Activated T-cell treated with anti-CD3 and anti-CD28 coated beads for 4 hours (primary cell): Measurements from ENCODE around the gene SARNP.
A peak's percentile ranks its signal among the peaks of the same experiment; 100 is the strongest.

Source experiments
- DNase-seq: peaks from one replicate; pipeline ENCODE4 v3.0.0-alpha.2; 2020

SARNP gene

DNA sequence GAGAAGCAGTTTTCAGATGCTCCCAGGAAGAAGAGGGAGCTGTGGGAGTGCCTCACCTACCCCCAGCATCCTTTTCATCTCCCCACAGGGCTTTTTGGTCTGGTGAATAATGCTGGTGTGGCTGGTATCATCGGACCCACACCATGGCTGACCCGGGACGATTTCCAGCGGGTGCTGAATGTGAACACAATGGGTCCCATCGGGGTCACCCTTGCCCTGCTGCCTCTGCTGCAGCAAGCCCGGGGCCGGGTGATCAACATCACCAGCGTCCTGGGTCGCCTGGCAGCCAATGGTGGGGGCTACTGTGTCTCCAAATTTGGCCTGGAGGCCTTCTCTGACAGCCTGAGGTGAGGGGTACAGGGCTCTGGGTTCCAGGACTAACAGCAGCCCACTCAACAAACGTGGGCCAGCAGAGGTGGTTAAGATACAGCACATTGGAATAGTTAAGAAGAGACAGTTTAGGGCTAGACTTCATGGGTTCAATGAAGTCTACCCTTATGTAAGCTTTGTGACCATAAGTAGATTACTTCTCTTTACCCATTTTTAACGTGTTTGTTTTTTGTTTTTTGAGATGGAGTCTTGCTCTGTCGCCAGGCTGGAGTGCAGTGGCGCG is 95.8 kb downstream of the SARNP start:
- no peak for DNase-seq

DNA sequence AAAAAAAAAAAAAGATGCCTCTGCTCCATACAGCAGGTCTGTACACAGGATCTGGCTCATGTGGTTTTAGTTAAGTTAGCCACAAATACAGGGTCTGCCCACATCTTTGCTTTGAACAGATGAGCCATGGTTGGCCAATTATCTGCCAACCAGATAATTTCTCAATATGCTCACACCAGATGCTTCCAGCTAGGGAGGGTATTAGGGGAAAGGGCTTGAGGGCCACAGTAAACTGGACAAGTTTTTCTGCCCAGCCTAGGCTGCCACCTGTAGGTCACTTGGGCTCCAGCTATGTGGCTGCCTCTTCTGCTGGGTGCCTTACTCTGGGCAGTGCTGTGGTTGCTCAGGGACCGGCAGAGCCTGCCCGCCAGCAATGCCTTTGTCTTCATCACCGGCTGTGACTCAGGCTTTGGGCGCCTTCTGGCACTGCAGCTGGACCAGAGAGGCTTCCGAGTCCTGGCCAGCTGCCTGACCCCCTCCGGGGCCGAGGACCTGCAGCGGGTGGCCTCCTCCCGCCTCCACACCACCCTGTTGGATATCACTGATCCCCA is 96.6 kb downstream of the SARNP start:
- DNase-seq, result no peak

DNA sequence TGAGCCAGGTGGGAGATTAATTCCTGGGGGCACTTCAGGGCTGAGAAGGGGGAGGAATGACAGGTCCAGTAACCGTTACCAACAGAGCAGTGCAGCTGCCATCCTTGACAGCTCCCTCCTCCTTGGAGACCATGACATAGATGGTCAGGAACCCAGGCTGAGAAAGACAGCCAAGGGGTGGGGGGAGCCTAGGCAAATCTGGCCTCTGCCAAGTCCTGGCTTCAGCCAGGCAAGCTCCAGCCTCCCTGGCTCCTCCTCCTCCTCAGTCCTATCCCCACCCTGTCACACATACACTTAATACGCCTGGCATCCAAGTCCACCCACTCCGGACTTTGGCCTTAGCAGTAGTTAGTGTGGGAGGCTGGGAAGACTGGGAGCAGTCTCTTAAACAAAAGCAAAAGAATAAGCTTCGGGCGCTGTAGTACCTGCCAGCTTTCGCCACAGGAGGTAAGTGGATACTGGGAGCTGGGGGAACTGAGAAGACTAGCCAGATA is 97.4 kb downstream of the SARNP start, which contains the start of gene RDH5:
Gene RDH5 (plus strand): TSS at position 323 of the 494 bp plus-strand sequence. CDS start 792 bp downstream, outside the sequence.
- no peak for DNase-seq

DNA sequence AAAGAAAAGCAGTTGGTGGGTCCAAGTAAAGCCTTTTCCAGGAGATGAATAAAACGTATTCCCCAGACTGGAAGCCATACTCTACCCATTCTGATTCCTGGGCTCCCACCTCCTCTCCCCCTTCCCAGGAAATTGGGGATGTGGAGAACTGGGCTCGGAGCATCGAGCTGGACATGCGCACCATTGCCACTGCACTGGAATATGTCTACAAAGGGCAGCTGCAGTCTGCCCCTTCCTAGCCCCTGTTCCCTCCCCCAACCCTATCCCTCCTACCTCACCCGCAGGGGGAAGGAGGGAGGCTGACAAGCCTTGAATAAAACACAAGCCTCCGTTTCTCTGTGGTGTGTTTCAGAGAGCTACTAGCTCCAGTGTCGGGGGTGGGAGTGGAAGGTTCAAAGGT is 98.2 kb downstream of the SARNP start:
- DNase-seq, result no peak

DNA sequence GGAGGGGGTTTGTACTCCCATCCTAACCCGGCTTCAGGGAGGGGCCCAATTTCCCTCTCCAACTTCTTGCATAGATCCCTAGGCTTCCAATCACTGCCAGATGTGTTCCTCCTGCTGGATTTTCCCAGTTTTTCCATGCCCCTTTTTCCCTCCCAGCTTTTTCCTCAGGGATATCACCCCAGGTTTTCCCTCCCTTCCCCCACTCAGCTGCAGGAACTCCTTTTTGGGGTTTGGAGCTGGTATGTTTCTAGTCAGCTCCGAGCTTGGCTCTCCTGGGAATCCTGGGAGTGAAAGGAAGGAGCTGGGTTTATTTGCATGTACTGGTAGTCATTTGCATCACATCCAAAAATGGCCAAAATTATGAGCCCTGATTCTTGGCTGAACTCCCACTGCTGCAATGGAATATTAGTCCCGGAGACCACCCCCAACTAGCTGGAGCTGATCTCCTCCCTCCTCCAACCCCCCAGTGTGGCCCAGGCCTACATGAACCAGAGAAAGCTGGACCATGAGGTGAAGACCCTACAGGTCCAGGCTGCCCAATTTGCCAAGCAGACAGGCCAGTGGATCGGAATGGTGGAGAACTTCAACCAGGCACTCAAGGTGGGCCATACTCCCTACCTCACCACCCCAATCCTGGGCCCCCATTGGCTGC is 98.8 kb downstream of the SARNP start:
- no peak for DNase-seq

DNA sequence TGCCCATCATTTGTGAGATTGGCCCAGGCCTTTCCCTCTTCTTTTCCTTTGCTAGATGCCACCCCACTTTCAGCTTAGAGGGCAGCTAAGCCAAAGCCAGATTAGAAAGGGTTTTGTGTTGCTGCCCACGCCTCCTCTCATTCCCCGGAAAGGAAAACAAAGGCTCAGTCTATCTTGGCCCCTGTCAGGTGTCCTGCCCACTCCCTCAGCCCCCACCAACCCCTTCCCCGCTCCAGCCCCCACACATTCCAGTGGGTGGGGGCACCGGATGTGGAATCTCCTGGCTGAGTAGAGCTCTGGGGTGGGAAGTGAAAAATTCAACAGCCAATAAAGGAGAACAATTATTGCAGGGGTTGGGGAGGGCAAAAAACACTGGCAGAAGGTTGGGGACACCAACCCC is 99.5 kb downstream of the SARNP start:
- no peak for DNase-seq

DNA sequence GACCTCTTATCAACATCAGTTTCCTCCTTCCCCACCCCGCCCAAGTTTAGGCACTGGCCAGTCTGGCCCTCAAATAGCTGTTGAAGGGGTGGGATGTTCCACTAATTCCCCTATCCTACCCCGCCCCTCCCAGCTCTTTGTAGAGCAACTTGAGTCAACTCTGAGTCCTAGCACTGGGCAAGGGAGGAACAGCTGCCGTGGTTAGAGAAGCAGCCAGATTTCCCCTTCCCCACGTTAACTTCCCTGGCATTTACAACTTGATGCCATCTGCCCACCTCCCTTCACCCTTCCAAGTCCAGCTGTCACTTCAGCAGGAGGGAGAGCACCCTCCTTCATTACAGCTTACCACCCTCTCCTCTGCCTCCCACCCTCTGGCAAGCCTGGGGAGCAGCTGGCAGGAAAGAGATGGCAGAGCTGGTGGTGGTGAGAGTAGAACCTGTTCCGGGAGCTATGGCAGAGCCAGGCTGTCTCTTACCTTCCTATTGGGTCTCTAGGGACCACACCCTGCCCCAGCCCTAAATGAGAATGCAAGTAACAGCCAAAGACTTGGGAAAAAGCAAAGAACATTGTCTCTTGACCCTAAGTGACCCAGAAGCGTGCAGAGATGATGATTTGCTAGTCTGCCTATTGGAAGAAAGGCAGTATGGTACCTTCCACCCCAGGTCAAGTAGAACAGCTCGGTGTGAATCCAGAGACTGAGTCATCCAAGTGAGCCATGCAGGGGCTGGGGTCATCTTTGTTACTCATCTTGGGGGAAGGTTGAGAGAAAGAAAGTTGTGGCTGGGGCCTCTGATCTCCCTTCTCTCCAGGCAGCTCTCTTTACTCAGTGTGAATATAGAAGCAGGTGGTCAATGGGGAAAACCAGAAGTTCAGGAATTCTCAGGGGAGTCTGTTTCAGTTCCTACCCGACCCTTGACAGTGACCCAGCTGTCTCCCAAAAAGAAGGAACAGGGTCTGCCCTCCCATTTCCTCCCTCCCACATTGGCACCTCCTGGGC is 100.2 kb downstream of the SARNP start:
- no peak for DNase-seq

DNA sequence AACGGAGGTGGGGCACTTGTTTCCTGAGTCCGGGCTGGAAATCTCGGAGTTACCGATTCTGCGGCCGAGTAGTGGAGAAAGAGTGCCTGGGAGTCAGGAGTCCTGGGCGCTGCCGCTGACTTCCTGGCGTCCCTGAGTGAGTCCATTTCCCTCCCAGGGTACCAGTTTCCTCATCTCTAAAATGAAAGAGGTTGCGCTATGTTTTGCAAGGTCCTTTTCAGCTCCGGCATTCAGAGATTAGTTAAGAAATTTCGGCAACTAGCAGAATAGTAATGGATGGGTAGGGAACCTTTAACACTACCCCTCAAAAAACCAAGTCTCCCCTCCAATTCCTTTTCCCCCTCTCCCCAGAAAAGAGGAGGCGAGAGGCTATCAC is 101.0 kb downstream of the SARNP start:
- DNase-seq, result no peak

DNA sequence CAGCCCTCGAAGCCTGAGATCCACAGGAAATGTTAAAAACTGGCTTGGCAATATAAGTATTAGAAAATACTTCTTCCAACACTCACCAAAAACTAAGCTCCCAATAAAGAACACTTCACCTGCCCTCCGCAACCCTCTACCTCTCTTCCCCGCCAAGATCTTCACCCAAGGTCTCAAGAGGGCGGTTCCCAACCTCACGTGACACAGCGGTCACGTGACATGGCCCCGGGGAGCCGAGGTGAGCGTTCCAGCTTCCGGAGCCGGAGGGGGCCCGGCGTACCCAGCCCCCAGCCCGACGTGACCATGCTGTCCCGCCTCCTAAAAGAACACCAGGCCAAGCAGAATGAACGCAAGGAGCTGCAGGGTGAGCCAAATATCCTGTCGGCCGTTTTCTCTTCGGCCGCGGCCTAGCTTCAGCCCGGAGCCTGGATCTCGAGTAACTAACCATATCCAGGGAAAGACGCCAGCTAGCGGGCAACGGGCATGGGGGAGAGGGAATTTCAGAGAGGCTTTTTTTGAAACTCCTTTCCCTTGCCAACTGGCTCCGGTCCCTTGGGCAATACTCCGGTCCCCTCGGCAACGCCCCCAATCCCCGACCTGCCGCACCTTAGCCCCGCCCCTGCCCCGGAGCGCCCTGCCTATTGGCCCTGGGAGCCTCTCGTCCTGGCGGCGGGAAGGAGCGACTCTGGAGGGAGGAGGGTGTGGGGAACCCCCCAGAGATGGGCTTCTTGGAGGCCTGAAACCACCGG is 101.5 kb downstream of the SARNP start, which contains the start of gene BLOC1S1:
Gene BLOC1S1 (plus strand): TSS at position 214 of the 749 bp plus-strand sequence. CDS start 6 bp downstream, at position 220.
- DNase-seq, result peak; percentile 89

DNA sequence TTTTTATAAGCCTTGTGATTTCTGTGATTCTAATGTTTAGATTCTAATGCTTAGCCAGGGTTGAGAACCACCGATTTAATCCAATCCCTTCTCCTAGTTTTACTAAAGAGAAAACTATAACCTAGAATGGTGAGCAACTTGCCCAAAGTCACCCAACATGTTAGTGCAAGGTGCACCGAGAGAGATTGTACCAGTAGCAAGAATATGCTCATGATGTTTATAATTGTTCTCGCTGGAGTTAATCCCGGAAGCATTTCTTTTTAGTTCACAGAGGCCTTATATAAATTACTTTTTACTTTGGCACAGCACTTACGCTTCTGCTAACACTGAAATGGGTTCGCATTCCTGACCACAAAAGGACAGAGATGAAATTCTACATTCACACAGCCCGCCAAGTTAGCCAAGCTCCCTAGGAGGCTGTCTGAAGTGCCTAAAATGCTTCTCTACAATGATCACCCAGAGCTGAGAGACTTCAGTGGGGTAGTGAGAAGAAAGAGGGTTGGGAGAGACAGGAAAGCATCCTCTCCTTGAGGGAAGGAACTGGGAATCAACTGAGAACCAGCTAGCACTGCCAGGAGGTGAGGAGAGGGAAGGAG is 102.3 kb downstream of the SARNP start:
- no peak for DNase-seq

DNA sequence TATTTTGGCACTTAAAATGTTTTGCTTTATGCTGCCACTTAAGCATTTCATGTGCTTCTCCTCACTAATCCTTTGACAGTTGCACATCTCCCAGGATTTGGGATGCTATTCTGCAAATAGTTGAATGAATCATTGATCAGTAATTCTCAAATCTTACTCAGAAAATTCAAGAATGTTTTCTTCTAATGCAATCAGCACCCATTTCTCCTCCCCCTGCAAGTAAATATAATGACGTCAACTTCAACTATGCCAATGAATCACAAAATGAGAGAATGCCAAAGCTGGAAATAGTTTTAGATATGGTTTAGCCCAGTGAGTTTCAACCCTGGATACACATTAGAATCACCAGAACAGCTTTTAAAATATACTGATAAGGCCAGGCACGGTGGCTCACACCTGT is 103.8 kb downstream of the SARNP start:
- no peak for DNase-seq

DNA sequence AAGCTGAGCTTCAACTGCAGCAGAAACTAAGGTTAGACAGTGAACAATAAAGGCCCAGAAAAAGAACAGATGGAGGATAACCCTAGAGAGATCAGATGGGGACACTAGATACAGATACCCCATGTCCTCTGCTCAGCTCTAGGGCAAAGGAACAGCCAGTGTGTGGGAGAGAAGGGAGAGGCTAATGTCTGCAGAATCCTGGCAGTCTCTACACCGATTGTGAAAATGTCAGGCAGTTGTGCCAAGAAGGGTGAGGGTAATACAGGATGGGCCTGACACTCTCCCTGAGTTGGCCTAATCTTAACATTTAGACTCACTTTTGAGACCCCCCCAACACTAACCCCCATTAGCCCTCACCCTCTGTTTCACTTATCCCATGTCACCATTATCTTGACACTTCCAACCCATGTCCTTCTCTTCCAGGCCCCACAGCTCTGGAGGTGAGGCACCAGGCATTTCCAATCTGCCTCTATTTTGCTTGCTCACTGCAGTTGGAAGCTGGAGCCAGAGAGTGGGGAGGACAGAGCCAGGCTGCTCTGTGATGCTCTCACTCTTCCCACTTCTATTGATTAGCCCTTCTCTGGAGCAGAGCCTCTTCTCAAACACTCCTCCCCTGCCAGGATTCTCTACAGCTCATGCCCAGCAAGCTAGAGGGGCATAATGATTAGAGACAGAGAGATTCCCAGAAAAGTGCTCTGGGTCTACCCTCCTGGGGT is 104.7 kb downstream of the SARNP start:
- no peak for DNase-seq

DNA sequence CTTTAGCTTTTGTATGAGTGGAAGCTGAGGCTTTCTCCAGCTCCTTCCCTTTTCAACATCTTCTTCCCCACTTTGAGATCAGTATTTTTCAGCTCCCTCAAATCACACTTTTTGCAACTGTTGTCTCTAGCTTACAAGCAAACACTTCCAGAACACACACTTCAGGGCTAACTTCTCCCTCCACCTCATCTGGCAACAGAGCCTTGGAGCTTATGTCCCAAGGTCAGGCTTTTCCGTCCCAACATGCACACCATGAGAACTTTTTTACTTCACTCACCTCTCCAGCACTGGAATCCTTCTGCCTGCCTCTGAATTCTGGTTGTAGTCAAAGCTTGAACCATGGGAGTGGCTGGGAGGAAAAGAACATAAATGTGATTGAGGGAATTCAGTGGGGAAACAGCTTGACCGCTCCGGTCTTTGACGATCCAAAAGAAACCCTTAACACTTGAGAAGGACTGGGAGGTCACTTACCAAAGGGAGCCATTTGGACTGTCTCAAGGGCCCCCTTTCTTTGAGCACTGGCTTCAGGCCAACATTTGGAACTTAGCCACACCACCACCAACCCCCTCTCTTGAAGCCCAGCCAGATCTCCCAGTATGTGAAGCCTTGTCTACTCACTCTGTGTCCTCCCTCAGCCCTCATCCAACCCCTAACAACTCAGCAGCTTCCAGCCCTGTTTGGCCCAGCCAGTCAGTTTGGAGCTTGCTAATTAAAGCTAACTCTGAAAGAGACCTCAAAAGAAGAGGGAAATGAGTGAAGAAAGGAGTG is 105.6 kb downstream of the SARNP start:
- DNase-seq, result no peak

DNA sequence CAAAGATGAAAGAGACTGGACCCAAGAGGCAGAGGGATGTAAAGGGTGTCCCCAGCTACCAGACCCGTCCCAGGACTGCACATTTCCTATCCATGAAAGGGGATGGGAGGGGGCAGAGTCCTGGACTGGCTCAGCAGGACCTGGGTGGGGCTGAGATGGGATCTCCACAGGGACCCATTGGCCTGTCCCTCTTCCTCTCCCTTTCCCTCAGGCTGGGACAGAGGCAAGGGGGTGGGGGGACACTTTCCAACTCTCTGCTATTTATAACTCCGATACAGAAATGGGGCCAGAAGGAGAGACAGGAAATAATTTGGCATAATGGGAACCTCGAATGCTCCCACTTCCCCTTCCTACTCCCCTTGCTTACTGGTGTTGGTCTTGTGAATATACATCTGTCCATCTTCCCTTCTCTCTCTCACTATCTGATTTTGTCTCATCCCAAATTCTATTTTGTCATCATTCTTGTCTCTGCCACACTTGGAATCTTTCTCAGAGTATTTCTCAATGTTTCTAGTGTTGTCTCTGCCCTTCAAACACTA is 108.8 kb downstream of the SARNP start:
- no peak for DNase-seq

DNA sequence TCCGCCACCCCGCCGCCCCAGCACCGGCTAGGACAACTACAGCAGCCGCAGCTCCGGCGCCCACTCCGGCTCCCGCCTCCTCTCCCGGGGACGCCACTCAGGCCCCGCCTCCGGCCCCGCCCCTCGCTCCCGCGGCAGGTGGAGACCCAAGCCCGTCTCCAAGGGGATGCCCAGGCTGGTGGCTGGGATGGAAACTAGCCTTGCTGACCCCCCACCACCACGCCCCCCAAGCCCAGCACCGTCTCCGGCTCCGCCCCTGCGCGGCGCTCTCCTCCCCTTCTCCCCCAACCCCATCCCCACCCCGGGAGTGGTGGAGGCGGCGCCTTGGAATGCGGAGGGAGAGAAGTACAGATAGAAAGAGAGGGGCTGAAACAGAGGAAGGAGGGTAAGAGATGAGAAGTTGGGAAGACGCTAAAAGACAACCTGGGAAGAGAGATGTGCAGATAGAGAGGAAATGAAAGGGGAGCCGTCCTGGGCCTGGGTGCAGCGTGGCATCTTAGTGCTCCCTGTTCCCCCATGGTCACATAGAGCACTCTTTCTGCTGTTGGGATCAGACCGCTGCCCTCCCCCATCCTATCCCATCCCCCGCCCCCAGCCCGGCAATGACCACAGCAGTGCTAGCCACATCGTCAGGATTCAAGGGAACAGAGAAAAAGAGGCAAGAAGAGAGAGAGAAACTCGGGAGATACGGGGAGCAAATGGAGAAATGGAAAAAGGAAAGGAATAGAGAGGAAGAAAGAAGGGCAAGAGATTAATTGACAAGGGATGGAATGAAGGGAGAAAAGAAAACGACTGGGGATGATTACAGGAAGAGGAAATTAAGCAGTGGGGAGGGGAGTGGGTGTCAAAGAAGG is 109.5 kb downstream of the SARNP start, which contains the start of gene ITGA7:
Gene ITGA7 (minus strand): TSS at position 64 of the 854 bp plus-strand sequence. CDS start 222 bp downstream, outside the sequence.
- DNase-seq, result peak; percentile 50
